GM20431 (cell line): ENCODE data around the gene EXOC6.

Experiments
- in situ Hi-C: fragments of 300-500 bp; cut with MseI, MboI; formaldehyde crosslinking; loops from one replicate; pipeline ENCODE4 v1.15.0; 2020; ENCODE audit warnings: low sequenced_read_pairs; ENCODE audit not compliant: unreplicated experiment

EXOC6 gene, protein sequence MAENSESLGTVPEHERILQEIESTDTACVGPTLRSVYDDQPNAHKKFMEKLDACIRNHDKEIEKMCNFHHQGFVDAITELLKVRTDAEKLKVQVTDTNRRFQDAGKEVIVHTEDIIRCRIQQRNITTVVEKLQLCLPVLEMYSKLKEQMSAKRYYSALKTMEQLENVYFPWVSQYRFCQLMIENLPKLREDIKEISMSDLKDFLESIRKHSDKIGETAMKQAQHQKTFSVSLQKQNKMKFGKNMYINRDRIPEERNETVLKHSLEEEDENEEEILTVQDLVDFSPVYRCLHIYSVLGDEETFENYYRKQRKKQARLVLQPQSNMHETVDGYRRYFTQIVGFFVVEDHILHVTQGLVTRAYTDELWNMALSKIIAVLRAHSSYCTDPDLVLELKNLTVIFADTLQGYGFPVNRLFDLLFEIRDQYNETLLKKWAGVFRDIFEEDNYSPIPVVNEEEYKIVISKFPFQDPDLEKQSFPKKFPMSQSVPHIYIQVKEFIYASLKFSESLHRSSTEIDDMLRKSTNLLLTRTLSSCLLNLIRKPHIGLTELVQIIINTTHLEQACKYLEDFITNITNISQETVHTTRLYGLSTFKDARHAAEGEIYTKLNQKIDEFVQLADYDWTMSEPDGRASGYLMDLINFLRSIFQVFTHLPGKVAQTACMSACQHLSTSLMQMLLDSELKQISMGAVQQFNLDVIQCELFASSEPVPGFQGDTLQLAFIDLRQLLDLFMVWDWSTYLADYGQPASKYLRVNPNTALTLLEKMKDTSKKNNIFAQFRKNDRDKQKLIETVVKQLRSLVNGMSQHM

DNA sequence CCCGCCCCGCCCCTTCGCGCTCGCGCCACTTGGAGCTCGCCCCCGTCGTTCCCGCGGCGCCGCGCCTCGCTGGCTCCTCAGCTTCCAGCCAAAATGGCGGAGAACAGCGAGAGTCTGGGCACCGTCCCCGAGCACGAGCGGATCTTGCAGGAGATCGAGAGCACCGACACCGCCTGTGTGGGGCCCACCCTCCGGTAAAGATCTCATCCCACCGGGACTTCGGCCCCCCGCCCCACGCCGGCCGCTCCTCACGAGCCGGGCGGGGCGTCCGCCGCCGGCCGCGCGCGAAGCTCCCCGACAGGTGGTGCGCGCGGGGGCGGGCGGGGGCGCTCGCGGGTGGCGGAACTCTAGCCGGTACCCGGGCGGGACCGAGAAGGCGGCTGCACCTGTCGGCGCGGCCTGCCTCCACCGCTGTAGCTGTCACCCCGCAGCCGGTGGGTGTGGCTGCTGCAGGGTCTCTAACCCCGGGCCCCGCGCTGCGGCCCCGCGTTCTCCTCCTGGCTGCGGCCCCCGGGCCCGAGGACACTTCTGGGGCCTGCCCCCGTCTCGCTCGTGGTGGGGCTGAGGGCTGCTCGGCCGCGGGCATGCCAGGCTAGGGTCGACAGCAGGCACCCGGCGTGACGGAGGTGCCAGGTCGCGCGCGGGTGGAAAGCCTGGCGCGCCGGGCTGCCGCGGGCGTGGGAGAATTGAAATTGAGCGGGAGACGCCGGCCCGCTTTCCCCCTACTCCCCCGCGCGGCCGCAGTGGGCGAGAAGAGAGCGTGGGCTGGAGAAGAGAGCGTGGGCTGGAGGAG, at the start of gene EXOC6:
EXOC6 (plus strand) TSS at position 80 of the 793 bp plus-strand sequence; CDS start at position 94, 14 bp downstream.
- in situ Hi-C loops = no loop called here

DNA sequence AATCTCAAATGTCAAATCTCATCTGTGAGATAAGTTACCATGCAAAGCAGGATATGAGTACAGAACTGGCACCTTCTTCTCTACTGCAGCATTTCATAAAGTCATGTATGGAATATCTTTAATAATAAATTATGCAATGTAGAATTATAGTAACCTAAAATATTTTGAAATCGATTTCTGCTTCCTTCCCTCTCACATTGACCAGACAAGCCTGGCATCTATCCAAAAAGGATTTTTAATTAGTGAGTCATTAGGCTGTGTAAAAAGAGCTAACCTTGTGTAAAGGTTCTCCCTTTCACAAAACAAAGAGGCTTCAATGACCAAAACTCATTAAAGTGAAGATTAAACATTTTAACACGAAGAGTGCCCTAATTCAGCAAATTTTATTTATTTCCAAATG, 48.8 kb upstream of the EXOC6 start:
- in situ Hi-C loops = no loop called here

DNA sequence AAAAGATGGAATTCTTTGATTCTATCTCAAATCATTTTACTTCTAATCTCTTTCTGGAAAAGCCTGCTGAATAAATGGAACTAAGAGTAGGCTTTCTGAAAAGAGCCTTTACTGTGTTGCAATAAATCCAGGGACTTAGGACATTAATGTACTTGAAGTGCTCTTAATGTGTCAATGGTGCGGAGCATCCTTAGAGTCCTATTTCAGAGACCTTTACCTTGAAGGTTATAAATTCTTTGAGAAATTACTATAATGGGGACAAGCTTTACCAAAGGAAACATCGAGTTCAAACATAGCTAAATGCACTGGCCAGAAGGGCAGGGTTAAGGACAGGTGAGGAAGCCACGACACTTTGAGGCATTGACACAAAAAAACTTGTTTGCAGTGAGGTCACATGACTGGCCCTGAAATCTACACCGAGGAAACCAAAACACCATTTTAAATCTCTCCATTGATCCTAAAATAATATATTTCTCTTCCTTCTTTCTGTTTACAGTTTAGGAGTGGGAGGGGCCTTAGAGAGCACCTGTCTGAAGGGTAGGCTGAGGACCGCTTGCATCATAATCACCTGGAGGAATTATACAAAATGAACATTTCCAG, 48.1 kb upstream of the EXOC6 start:
- in situ Hi-C loops = no loop called here

DNA sequence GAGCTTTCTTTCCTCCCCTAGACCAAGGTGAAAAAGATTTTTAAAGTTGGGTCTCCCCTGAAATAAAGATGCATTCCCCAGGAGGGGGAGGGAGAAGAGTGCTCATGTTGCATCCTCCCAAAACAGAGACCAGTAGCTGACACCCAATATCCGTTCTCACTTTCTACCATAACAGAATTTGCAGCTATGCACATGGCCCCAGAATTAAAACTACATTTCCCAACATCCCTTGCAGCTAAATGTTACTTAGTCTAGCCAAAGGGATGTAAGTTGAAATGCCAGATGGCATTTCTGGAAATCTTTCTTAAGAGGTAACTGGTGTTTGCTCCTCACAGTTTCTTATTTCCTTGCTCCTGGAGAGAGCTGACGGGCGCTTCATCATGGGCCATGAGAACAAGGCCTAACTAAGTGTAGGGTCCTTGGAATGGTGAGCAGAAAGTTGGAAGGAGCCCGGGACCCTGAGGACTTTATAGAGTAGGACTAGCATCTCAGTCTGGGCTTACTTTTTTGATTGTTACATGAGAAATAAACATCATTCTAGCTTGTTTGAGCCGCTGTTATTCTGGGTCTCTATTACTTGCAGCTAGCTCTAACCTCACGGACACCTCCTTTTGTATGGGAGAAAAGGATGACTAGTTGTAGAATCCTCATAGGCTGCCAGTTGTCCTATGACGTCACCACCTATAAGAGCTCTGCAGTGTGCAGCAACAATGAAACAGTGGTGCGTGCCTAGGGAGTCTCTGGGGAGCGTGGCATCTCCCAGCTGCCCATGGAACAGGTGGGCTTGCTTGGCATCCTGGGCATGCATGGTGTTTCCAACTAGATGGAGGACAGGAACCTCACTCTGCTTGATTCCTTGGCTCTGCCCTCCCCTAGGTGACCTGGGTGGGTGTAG, 46.1 kb upstream of the EXOC6 start:
- in situ Hi-C loops = no loop called here

DNA sequence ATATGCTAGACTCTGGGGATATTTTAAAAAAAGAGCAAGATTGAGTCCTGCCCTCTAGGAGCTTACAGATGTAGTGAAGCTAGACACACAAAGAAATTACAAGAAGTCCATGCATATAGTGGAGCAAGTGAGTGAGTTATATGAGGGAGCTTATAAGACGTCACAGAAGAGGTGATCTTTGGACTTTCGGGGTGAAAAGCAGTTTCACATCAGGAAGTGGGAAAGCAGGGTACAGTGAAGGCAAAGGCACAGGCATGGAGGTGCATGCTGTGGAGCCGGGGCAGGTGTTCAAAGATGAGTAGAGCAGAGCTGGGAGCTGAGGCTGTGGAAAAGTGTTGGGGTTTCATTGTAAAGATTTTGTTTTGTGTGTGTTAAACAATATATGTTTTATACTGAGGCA, 38.5 kb upstream of the EXOC6 start:
- in situ Hi-C loops = no loop called here

DNA sequence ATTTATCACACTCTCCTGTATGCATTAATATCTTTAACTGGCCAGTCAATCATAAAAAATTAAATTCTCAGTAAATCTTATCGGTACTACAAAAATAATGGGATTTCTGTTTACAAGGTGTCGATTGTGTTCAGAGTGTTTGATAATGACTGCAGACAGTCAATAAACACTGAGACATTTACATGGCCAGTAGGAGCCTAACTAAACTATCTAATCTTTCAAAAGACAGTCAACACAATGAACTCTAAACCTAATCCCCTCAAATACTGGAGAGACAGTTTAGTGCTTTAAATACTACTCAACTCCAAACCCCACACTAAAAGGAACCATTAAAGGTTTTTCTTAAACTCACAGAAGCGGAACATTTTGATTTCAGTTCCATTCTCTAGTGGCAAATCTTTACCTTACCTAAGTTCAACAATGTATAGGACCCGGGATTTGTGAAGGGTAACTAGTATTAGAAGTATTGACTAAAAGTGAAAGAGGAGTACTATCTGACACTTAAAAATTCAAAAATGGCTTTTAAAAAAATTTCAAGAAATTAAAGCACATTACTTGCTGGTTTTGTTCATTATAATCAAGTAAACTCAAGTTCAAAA, 37.3 kb upstream of the EXOC6 start:
- in situ Hi-C loops = no loop called here

DNA sequence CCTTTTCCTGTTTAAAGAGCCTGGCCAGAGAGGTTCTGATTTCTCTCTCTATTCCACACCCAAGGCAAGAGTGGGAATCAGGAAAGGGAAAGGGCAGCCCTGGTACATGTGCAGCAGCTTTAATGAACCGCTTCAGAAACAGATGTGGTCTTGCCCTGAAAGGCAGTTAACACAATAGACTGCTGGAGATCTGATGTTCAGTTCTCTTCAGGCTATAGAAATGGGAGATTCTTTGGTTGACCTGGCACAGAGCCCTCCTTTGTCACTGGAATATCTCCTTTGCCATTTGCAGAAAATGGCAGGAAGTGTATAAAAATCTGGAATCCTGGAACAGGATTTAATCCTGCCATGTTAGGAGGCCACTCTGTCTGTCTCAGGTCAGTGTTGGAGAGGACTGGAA, 36.3 kb upstream of the EXOC6 start:
- in situ Hi-C loops = no loop called here

DNA sequence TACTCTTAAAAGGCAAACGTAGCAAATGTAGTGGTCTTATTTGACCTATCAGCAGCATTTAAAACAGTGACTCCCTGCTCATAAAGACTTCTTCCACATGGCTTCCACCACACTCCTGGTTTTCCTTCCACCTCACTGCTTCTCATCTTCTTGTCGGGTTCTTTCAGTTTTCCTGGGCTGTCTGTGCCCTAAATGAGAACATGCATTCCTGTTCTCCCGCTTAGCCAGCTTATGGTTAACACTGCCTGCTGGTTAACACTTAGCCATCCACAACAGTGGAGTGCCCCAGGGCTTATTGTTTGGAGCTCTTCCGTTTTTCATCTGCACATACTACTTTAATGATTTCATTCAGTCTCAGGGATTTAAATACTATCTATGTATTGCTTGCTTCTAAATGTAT, 34.3 kb upstream of the EXOC6 start:
- in situ Hi-C loops = no loop called here

DNA sequence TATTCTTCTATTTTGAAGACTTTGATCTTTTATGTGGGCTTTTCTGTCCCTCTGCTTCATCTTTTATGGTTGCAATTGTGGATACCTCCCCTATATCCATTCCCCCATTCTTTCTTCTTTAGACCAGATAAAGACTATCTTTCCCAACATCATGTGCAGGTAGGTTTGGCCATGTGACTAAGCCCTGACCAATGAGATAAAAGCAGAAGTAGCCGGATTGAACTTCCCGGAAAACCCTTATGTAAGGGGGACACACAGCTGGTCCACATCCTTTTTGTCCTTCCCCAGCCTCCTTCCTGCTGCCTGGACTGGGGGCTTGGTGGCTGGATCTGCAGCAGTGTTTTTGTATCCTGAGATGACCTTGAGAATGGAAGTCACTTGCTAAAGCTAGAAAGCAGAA, 33.5 kb upstream of the EXOC6 start:
- in situ Hi-C loops = no loop called here

DNA sequence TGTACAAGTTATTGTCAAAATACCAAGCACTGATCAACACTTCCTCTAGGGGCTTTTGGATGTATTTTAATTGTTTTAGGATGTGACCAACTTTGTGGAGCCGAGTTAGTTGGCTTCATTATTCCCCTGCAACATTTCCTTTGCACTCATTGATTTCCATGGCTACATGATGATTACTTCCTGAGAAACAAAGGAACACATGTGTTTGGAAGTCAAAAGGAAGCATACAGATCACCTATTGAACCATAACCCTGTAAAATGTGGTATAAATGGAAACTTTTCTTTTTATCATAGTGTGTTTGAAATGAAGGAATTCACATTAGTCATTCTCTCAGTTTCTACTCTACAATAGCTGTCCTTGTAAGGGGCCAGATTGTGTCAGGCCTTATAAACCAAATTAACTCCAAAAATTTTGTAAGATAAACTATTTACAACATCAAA, 32.2 kb upstream of the EXOC6 start:
- in situ Hi-C loops = no loop called here

DNA sequence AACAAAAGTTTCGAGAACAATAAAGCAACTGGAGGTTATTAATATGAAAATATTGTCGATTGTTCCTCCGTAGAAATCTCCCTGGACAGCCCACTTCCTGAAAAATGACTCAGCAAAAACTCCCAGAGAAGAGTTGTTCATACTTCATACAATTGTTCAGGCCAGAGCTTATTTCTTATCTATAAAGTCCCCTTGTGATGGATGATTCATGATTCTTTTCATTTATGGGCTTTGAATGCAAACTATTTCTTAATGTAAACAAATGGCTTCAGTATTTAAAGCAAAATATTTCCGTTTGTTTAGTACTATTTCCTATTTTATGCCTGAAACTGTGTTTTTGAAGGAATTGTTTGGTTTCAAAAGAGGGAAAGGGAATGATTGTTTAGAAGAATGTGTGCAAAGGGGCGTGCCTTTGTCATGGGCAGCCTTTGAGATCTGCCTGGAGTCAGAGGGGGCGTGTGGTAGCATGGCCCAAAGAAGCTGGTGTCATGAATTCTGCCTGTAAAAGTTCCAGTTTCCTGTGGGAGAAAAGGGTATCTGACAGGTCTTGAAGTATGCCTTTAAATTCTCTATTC, 26.2 kb upstream of the EXOC6 start:
- in situ Hi-C loops = no loop called here

DNA sequence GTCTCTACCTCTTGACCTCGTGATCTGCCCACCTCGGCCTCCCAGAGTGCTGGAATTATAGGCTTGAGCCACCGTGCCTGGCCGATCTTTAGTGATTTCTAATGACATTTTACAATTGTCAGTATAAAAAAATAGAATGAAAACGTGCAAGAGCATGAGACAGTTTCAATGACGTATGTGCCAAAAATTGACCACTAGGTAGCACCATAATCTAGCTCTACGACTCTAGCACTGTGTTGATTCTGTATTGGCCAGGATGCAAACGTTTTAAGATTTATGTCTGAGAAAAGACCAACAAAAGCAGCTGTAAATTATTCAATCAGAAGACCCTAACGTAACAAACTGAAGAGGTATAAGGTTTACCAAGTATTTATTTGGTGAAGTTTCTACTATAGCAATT, 25.4 kb upstream of the EXOC6 start:
- in situ Hi-C loops = no loop called here

DNA sequence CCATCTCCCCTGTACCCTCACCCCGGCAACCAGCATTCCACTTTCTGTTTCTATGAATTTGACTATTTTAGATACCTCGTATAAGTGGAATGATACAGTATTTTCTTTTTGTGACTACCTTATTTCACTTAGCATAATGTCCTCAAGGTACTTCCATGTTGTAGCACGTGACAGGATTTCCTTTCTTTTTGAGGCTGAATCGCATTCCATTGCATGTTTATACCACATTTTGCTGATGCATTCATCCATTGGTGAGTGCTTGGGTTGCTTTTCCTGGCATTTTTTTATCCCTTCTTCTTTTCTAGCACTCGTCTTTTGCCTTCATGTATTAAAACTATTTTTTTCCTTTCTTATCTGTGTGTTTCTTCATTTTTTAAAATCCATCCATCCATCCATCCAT, 22.3 kb upstream of the EXOC6 start:
- in situ Hi-C loops = no loop called here

DNA sequence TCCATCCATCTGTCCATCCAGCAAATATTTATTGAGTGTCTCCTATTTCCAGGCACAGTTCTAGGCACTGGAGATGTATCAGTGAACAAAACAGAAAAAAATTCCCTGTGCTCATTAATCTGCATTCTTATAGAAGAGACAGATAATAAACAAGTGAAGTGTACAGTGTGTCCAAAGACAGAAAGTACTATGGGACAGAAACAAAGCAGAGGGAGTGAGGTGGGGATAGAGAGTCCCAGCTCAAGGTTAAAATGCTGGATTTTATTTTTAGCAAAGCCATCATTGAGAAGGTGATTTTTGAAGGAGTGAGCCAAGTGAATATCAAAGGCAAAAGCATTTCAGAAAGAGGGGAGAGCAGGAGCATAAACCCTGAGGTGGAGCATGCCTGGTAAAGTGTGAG, 21.8 kb upstream of the EXOC6 start:
- in situ Hi-C loops = no loop called here

DNA sequence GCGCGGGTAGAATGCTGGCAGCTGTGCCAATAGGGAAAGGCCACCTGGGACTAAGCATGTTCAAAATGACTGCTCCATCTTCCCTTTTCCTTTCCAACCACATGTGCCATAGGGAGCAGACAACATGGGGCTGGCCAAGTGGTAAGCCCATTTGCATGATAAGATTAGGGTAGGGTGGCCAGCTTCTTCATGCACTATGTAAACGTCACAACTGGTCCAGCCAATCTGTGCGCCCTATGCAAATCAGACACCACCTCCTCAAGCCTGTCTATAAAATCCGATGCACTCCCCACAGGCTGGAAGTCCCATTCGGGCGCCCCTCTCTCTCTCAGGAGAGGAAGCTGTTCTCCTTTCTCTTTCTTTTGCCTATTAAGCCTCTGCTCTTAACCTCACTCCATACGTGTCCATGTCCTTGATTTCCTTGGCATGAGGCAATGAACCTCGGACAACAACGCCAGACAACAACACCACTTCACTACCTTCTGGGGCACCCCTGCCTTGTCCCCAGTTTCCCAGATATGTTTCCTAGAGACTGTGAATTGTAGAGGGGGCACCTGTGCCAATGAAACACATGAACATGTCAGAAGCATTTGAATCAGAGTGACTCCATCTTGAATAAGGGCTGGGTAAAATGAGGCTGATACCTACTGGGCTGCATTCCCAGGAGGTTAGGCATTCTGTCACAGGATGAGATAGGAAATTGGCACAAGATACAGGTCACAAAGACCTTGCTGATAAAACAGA, 19.1 kb upstream of the EXOC6 start:
- in situ Hi-C loops = no loop called here

DNA sequence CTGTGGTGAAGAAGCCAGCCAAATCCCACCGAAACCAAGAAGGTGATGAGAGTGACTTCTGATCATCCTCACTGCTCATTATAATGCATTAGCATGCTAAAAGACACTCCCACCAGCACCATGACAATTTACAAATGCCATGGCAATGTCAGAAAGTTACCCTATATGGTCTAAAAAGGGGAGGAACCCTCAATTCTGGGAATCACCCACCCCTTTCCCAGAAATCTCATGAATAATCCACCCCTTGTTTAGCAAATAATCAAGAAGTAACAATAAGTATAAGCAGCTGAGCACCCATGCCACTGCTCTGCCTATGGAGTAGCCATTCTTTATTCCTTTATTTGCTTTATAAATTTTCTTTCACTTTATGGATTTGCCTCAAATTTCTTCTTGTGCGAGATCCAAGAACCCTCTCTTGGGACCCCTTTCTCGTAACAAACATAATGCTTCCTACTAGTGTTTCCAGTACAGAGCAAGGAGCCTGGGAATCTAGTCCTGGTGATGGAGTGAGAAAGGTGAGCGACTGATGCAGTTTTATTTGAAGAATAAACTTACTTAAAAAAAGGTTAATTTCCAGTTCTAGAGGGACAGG, 18.4 kb upstream of the EXOC6 start:
- in situ Hi-C loops = no loop called here
